ENCODE results near the gene TSPAN9.
A peak's percentile ranks its signal among the peaks of the same experiment; 100 is the strongest.
"Not testable (repeated sequence)": the region's sequence is repeated elsewhere in the genome, so short reads cannot be mapped to it uniquely, and the experiment has no call there.

TSPAN9 gene

GRCh38 chr12:3045494-3045893, 31.7 kb upstream of the TSPAN9 start:
- DNase-seq: no peak

- DNase-seq: no peak
Observed at GRCh38 chr12:3045989-3046388, 31.2 kb upstream of the TSPAN9 start.

DNA sequence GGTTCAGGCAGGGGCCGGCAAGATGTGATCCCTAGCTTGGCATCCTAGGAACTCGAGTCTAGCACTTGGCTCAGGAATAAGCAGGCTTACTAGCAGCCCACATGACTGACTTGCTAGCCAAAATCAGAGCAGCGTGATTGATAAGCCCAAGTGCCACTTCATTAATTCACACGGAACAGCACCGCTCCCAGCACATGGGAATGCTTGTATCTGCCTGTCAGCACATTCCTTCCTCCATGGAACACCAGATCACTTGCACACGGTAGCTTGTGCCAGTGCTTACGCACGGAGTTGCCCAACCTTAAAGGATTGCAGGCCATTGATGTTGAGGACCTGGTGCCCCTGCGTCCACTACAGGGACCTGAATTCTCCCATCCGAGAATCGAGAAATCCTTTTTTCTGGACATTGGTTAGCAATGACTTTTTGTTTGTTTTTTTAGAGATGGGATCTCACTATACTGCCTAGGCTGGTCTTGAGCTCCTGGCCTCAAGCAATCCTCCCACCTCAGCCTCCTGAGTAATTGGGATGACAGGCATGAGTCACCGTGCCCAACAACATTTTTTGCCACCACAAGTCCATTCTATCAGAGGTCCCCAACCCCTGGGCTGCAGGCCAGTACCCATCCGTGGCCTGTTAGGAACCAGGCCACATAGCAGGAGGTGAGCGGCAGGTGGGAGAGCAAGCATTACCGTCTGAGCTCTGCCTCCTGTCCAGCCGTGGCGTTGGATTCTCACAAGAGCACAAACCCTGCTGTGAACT, 30.6 kb upstream of the TSPAN9 start:
- DNase-seq: no peak

- DNase-seq: no peak
Observed at GRCh38 chr12:3047961-3048360, 29.2 kb upstream of the TSPAN9 start.

DNA sequence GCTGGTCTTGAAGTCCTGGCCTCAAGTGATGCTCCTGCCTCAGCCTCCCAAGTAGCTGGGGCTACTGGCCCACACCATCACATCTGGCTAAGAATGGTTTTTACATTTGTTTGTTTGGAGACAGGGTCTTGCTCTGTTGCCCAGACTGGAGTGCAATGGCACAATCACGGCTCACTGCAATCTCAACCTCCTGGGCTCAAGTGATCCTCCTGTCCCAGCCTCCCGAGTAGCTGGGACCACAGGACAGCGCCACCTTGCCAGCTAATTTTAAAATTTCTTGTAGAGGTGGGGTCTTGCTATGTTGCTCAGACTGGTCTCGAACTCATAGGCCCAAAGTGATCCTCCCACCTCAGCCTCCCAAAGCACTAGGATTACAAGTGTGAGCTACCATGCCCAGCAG, 28.6 kb upstream of the TSPAN9 start:
- no peak for DNase-seq

GRCh38 chr12:3049176-3049575, 28.0 kb upstream of the TSPAN9 start:
- no peak for DNase-seq

DNA sequence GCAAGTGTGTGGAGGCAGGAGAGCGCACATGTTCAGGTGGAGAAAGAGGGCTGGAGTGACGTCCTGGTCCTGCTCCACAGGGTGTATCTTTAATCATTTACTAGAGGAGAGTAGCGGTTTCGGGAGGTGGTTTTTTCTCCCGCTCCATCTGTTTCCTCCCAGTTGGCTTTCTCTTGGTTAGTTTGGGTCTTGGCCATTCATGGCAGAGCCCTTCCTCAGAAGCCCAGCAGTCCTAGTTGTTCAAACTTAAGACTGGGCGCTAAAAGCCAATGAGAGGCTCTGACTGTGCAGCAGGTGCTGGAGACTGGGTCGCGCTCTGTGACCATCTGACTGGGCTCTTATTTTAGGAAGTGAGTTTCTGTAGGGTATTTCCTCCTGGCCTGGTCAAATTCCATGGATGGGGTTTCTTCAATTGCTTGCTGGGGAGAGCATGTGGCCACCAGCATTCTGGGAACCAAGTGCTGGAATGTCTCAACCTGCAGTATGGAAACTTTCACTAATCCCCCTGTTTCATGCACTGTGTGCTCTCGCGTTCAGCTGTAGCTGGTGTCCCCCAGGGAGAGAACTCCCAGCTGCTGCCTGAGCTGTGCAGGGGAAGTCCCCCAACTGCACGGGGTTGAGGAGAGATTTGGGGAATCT, 27.4 kb upstream of the TSPAN9 start:
- no peak for DNase-seq

DNA sequence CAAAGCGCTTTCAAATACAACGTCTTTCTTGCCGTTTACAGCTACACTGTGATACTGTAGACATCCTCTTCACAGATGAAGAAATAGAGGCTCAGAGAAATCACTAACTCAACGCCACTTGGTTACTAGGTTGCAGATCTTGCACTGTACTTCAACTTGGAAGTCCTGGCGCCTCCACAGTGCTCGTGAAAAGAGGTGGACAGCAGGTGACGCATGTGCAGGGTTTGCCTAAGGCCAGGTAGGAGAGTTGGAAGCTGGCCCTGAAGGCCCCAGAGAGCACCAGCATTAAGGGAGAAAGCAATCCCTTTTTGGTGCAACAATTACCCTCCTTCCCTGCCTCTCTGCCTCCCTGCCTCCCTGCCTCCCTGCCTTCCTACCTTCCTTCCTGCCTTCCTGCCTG, 22.8 kb upstream of the TSPAN9 start:
- DNase-seq: no peak

- no peak for DNase-seq
Observed at GRCh38 chr12:3055026-3055703, 22.0 kb upstream of the TSPAN9 start.

DNA sequence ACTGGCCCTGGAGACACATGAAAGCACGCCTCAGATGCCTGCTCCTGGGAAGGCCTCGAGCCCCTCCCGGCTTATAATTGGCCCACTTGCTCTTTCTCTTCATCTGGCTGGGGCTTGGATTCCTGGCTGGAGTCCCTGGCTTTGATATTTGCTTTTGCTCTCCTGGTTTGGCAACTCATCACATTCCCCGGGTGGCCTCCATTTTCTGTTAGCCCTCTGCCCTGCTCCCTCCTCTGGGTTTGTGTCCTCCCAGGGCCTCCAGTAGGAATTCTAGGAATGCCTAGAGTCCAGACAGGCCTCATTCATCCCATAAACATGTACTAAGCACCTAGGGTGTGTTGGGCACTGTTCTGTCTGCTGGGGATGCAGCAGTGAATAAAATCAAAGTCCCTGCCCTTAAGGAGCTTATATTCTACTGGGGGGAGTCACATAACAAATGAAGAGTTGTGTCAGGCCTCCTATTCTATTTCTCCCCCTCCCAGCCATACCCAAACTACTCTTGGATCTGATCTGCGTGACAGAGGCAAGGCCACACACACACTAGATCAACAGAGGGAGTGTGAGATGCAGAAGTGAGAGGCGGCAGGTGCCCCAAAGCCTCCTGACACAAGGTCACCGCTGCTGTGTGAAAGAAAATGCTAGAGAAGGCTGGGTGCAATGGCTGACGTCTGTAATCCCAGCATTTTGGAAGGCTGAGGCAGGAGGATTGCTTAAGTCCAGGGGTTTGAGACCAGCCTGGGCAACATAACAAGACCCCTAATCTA, 21.3 kb upstream of the TSPAN9 start:
- DNase-seq: no peak

DNA sequence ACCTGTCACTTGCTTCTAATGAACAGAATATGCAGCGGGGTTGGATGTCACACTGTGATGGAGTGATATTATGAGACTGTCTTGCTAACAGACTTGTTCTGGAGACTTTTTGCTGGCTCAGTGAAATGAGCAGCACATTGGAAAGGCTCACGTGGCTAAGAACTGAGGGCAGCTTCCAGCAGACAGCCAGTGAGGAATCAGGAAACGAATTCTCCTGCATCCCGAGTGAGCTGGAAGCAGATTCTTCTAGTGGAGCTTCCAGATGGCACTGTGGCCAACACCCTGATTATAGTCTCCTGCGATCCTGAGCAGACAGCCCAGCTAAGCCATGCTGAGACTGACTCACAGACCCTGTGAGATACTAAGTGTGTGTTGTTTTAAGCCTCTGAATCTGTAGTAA, 16.1 kb upstream of the TSPAN9 start:
- no peak for DNase-seq

DNA sequence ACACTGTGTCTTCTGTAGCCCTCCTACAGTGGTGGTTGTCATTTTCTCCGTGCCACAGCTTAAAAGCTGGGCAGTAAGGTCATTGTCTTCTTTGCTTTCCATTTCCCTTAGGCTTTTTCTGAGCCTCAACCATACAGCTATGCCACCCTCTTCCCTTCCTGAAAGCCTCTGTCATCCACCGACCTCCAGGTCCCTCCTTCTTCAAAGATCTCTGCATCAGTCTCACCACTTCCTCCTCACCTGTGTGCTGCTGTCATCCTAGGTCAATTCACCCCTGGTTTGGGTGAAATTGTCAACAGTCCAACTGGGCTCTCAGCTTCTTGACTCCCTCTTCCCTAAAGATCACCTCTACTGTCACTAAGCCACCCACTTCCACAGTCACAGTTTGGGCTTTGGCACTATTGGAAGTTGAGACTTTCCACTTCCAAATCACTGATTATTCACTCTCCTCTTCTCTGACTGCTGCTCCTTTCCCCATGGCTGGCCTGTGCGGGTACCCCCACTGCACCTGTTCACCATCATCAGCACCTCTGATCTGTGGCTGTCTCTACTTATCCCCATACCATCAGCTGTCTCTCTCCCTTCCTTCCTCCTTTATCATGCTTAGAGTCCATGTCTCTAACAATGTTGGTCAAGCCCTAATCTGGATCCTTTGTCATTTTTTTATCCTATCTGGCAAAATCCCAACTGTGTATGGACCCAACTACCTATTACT, 15.5 kb upstream of the TSPAN9 start:
- DNase-seq: no peak

DNA sequence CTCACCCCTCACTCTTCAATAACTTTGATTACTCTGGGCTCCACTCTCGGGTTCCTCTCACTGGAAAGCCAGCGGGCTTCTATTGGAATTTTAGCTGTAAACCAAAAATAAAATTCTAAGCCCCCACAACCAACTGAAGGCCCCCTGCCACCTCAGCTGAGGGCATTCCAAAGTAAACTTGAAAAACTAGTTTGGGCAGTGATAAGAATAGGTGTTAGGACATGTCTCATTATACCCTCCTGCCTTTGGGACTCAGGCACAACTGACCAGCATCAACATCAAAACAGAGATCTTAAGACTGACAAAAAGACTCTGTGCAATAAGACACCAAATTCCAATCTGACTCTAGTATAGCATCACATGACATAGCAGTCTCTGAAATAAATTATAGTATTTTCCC, 11.9 kb upstream of the TSPAN9 start:
- no peak for DNase-seq

DNA sequence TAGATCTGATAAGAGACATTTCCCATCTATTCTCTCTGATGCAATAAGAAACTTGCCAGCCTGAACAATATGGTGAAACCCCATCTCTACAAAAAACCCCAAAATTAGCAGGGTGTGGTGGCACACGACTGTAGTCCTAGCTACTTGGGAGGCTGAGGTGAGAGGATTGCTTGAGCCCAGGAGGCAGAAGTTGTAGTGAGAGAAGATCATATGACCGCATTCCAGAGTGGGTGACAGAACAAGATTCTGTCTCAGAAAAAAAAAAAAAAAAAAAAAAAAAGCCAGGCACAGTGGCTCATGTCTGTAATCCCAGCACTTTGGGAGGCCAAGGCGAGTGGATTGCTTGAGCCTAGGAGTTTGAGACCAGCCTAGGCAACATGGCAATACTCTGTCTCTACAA, 11.3 kb upstream of the TSPAN9 start:
- not testable (repeated sequence) for DNase-seq

- no peak for DNase-seq
Observed at GRCh38 chr12:3069714-3070113, 7.5 kb upstream of the TSPAN9 start.

DNA sequence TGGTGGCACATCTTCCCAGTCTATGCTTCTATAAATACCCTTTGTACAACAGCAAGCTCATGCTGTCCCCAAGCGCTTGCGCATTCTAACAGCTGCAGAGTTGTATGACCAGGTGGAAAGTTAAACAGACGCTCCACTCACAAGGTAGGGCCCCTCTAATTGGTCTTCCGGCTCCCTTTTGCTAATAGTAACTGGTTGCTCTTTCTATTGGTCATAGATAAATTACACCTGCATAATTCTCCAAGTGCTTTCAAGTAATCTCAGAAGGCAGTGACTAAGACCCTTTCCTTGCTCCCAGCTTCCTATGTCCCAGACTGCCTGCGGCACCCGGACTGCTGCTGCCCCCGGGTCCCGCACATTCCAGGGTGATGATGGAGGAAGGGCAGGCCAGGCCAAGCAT, 6.1 kb upstream of the TSPAN9 start:
- no peak for DNase-seq

- DNase-seq: no peak
Observed at GRCh38 chr12:3071710-3072109, 5.5 kb upstream of the TSPAN9 start.

DNA sequence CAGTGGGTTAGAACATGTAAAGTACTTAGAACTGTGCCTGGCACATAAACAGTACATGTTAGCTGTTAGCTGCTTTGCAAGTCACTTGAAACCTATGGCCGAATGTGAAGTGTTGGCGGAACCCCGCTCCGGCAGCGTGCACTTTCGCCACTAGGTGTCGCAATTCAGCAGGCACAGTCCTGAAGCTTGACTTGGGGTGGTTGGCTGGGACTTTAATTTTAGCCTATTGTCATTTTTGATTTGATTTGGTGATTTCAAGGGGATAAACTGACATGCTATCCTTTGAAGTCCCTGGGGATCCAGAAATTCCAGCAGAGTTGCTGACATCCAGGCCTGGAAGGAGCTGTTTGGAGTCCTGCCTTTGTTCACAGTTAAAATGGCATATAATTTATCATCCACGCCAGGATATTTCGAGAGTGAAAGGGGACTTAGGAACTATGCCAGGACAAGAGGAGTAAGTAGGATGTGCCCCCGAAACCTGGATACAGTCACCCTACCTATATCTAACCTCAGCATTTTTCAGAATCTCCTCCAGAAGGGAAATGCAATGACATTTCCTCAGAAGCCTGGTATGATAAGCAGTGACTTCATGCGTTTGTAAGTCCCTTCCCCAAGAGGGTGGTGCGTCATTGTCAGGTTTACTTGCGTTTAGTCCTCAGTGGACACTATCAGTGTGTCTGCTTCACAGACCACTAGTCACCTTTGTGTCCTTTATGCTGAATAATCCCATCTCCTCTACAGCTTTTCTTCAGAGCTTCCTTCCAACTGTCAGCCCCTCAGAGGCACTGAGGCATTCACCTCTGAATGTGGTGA, 3.5 kb upstream of the TSPAN9 start:
- DNase-seq: peak; percentile 45 to 80 (median 66)

DNA sequence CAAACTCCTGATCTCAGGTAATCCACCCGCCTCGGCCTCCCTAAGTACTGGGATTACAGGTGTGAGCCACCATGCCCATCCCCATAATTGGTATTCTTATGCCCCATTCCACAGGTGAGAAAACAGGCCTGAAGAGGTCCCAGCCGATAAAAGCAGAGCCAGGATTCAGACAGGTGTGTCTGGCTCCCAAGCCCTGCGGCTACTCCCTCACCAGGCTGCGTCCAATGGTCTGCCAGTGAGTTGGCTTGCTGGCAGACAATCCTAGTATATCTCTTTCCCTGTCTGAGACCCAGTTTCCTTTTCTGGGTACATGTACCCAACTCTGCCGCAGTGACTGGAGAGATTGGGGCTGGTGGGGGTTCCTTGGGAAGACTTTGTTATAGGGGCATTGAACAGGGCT, 1.9 kb upstream of the TSPAN9 start:
- DNase-seq: no peak

DNA sequence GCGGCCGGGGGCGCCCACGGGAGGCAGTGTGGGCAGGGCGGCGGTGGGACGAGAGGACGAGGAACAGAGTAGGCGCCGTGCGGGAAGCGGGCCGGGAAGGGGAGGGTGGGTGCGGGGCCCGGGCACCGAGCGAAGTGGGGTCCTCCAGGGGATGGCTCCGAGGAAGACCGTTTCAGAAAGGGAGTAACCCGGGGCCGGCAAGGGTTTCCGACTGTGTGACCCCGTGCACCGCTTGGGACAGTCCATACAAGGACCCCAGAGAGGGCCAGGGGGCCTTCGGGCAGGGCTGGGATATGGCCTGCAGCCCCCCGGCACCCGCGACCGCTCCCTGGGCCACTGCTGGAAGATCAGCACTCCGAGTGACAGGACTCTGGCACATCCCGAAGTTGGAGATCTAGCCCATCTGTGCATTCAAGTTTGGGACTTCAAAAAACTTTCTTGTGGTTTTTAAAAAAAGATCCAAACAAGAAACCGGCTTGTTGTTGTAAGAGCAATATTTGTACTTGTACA, 448 bp downstream of the TSPAN9 start:
- peak in 1 of 5 experiments; percentile 0 for DNase-seq

GRCh38 chr12:3078086-3078820, 1.1 kb downstream of the TSPAN9 start:
- DNase-seq: no peak

Data from T-helper 2 cell (primary cell).